Mononuclear cell (primary cell): Measurements from ENCODE around the gene SLC16A12. TPM values are rescaled to one million over a fixed set of nuclear protein-coding genes. Genes with fewer than 3 reads are reported as not detected.

Experiments
- H3K27me3 ChIP-seq: 2 replicates; pipeline ENCODE4 v1.6.0; 2011; ENCODE audit warnings: low read length, control low read depth; ENCODE audit not compliant: insufficient read depth
- H3K4me1 ChIP-seq: 2 replicates; pipeline ENCODE4 v1.5.1; 2011; ENCODE audit warnings: mild to moderate bottlenecking, low read length, control low read depth; ENCODE audit not compliant: insufficient read depth
- H3K4me3 ChIP-seq: 2 replicates; pipeline ENCODE4 v1.5.1; 2011; ENCODE audit warnings: mild to moderate bottlenecking, low read length, moderate library complexity
- H3K9me3 ChIP-seq: 2 replicates; pipeline ENCODE4 v1.5.1; 2011; ENCODE audit warnings: low read depth, mild to moderate bottlenecking, control low read depth, low read length
- total RNA-seq: library from RNA; depleted of rRNA; stranded (reverse); fragments of >200 nt; gene quantifications from one replicate; pipeline ENCODE4 v1.2.3, GENCODE V29; 2012

The SLC16A12 gene
- total RNA-seq, 1 donor = not detected

DNA sequence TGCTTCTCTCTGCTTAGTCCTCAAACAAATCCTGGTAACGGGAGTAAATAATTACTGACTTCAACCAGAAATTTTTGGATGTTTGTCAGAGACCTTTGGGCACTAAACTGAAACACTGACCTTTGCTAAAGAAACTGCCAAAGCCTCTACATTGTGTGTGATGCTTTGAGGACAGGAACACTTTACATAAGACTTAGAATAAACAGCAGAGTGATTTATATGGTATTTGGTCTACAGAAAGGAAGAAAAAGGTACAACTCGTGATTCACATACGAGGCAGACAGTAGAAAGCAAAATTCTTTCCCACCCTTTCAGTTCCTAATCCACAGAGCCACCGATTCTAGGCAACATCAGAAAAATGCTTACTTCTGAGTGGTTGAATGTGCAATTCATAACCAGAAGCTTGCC lies 59.8 kb downstream of the SLC16A12 start:
- Histone ChIP-seq H3K4me1 (peaks cover 4% of the 10 kb centered on the region), H3K27me3 (no peaks in the 10 kb centered on the region), H3K9me3 (no peaks in the 10 kb centered on the region), H3K4me3 (no peak overlapping the region)

DNA sequence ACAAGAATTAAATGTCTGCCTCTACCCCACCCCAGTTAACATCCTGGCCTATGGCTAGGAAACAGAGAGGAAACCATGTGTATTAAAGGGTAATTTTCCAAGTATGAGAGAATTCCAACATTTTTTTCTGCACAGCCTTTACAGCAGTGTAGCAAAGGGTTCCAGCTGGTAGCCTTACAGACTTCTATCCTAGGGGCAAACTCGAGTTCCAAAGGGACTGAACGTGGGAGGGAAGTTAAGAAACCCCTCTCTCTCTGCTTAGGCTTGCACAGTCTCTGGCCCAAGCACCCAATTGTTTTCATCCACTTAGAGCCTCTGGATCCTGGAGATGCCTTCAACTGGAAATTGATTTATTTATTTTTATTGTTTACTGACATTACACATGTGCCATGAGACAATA lies 60.3 kb downstream of the SLC16A12 start:
- Histone ChIP-seq H3K4me1 (peaks cover 4% of the 10 kb centered on the region), H3K27me3 (no peaks in the 10 kb centered on the region), H3K4me3 (no peak overlapping the region), H3K9me3 (no peaks in the 10 kb centered on the region)

DNA sequence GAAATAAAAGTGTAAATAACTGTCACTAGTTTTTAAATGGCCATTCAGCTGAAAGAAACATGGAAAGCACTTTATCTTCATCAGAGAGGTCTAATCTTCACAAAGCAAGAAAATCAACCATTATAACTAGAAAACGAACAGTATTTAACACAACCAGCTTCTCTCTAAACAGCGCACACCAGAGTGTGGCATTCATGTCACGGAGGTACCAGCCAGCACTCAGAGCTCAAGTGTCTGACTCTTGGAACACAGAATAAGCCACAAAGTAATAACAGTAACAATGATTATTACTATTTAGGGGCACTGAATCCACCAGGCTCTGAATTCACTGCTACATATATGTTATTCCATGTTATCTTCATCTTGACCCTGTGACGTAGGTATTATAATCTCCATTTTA lies 60.9 kb downstream of the SLC16A12 start:
- H3K27me3 ChIP-seq = no peaks in the 10 kb centered on the region
- H3K9me3 ChIP-seq = no peaks in the 10 kb centered on the region
- H3K4me3 ChIP-seq = no peak overlapping the region

DNA sequence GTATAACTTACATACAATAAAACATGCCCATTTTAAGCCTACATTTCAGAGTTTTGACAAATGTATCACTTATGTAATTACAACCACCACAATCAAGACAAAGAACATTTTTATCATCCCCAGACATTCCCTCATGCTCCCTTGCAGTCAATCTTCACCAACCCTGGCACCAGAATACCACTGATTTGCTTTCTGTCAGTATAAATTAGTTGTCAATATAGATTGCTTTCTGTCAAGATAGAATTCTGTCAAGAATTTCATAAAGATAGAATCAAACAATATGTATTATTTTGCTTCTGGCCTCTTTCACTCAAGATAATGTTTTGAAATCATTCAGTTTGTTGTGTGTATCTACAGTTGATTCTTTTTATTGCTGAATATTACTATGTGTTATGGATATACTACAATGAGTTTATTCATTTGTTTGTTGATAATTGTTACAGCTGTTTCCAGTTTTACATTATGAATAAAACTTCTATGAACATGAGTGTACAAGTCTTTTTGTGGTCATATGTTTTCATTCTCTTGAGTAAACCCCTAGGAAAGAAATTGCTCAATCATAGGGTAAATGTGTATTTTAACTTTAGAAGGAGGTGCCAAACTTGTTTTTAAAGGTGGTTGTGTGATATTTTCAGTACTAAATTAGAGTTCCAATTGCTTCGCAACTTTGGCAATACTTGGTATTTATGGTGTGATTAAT lies 64.1 kb downstream of the SLC16A12 start:
- no peaks in the 10 kb centered on the region for H3K27me3 ChIP-seq
- no peaks in the 10 kb centered on the region for H3K4me1 ChIP-seq
- H3K4me3 ChIP-seq = no peak overlapping the region
- H3K9me3 ChIP-seq = no peaks in the 10 kb centered on the region

More for the DNA sequence above, 60.9 kb downstream of the SLC16A12 start:
- peaks cover 4% of the 10 kb centered on the region for H3K4me1 ChIP-seq

DNA sequence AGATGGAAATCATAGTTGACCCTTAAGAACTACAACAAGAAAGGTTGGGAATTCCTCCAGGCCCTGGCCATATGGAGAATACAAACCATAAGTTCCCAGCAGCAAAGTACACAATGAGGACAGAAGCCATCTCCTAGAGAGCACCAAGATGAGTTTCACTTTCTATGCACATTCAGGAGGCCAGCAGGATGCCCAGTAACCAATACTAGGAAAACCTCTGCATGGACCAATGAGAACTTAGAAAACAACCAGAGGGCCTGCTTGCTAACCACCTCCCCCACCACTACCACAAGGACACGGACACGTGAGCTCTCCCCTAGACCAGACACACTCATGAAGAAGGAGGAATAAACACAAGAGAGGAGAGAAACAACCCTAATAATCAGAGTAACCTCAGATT lies 64.8 kb downstream of the SLC16A12 start:
- no peaks in the 10 kb centered on the region for H3K4me1 ChIP-seq

DNA sequence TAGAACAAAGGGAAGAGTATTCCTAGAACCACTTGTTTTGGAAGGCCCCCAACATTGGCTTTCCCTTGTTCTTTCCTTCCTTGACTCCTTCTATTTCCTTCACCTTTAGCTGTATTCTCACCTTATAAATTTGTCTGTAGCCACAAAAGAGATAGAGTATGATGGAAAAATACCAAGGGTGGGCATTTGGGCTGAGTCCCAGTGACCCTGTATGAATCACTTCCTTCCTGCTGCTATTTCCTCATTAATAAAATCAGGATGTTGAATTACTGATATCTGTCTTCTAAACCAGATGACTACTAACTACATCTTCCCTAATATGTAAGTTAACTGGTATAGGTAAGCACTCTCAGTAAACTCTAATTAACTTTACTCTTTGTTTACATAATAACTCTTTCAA lies 65.9 kb downstream of the SLC16A12 start:
- H3K27me3 ChIP-seq = no peaks in the 10 kb centered on the region
- no peaks in the 10 kb centered on the region for H3K9me3 ChIP-seq
- no peak overlapping the region for H3K4me3 ChIP-seq
- no peaks in the 10 kb centered on the region for H3K4me1 ChIP-seq

More for the DNA sequence above, 64.8 kb downstream of the SLC16A12 start:
- no peaks in the 10 kb centered on the region for H3K9me3 ChIP-seq
- no peaks in the 10 kb centered on the region for H3K27me3 ChIP-seq
- H3K4me3 ChIP-seq = no peak overlapping the region

DNA sequence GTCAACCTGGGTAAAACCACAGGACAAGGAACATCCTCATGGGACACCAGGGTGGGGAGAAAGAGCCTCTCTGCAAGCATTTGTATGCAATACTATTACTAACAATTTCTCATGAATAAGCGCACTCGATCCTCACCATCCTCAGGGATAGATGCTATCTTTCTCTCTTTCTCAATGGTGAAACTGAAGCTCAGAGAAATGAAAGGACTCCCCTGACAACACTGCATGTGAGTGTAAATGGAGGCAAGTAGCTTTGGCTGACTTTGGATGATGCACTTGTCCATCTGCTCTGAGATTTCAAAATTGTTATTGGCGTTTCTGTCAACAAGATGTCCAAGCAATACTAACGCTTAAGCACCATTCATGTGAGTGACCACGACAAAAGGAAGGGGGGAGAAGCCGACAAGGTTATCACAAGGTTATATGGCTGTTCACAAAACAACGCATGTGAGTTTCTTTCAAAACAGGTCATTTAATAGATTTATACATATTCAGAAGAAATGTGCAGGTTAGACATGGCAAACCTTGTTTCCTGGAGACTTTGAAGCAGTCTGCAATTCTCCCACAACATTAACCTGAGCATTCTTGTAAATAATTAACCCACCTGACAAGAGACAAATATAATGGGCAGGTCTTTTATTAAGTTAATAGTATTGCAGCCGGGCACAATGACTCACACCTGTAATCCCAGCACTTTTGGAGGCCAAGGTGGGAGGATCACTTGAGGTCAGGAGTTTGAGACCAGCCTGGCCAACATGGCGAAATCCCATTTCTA lies 67.0 kb downstream of the SLC16A12 start:
- Histone ChIP-seq H3K4me3 (no peak overlapping the region), H3K4me1 (no peaks in the 10 kb centered on the region), H3K27me3 (no peaks in the 10 kb centered on the region), H3K9me3 (no peaks in the 10 kb centered on the region)

DNA sequence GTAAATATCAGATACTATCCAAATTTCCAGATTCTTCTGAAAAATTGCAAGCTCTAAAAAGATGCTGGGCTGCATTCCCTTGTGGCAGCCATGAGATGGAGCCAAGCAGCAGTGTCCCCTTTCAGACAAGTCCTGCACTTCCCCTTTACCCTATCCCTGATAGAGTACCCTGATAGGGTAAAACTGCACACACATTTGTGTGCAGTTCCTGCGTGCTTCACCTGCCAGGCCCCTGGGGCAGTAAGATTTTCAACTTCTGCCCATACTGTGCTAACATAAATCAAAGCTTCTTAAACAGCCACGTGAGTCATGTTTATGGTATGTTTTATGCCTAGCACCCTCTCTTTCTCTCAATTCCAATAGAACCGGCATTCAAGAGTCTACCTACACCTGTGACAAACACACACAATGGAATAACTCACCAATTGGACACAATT lies 68.8 kb downstream of the SLC16A12 start:
- H3K9me3 ChIP-seq = no peaks in the 10 kb centered on the region
- H3K4me3 ChIP-seq = no peak overlapping the region
- H3K27me3 ChIP-seq = no peaks in the 10 kb centered on the region
- no peaks in the 10 kb centered on the region for H3K4me1 ChIP-seq

DNA sequence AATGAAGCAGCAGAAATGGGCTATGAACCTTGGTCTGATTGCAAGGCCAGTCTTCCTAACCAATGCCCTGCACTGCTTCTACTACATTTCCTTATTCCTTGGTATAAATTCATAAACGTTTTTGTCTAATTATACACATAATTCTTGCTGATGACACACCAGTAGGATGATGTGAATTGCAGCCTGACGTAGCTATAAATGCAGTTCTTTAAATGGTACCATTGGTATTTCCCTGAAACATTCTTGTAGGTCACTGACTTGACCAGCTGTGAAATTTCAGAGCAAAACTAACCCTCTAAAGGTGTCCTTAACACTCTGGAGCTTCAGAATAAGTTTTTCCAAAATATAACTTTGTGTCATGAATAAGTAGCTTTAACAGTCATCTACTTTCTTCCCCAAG lies 70.2 kb downstream of the SLC16A12 start:
- H3K27me3 ChIP-seq = no peaks in the 10 kb centered on the region
- no peak overlapping the region for H3K4me3 ChIP-seq
- H3K9me3 ChIP-seq = no peaks in the 10 kb centered on the region
- H3K4me1 ChIP-seq = no peaks in the 10 kb centered on the region

DNA sequence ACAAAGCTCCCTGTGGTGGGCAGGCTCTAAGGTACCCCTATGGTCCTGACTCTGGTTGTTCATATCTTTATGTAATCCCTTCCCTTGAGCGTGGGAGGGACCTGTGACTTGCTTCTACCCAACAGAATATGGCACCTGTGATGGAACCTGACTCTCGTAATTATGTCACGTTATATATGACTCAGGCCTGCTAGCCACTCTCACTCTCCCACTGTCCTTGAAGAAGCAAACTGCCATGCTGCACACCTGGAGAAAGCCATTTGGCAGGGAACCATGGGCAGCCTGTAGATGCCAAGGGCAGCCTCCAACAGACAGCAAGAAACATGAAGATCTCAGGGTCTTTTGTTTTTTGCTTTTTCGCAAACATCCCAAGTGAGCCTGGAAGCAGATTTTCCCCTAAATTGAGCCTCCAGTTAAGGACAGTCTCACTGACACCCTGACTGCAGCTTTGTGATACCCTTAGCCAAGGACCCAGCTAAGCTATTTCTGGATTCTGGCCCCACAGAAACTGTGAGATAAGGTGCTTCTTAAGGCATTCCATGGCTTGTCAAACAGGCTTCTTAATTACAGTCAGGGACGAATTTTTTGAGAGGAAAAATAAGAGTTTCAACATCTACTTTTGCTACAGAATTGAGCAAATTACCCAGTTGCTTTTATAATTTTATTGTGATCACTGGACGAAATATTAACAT lies 71.4 kb downstream of the SLC16A12 start:
- Histone ChIP-seq H3K4me1 (no peaks in the 10 kb centered on the region), H3K4me3 (no peak overlapping the region), H3K9me3 (no peaks in the 10 kb centered on the region), H3K27me3 (no peaks in the 10 kb centered on the region)

DNA sequence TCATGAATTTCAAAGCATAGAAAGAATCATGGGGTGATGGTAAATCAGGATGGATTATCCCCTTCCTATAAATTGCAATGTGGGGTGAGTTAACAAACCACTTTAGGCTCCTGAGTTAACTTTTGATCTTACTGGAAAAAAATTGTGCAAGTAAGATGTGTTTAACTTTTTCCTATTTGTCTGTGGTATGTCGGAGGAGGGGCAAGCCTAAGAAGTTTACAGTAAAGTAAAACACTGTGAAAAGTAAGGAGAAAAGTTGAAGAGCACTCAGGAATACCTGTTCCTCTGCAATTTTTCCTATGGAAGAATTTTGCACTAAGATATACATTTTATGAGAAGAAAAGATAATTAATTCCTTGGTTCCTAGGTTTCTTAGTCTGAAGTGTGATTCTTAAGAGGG lies 76.6 kb downstream of the SLC16A12 start:
- Histone ChIP-seq H3K4me1 (no peaks in the 10 kb centered on the region), H3K9me3 (no peaks in the 10 kb centered on the region), H3K4me3 (no peak overlapping the region), H3K27me3 (no peaks in the 10 kb centered on the region)

DNA sequence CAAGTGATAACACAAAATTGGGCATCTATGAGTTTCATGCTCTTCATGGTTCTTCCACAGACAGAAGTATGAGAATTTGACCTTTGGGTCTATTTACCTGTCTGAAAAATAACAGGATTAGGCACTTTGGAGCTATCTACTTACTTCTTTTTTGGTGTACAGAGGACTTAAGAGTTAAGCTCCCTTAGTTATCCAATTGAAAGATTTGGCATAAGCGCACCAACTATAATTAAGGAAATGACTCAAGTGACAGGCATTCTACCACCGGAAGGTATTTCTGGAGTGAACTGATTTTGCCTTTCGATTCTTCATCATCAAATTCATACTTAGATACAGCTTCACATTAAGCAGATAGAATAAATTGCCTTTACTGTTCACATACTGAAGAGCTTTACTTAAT lies 77.1 kb downstream of the SLC16A12 start:
- H3K4me1 ChIP-seq = no peaks in the 10 kb centered on the region
- H3K27me3 ChIP-seq = no peaks in the 10 kb centered on the region
- H3K9me3 ChIP-seq = no peaks in the 10 kb centered on the region
- no peak overlapping the region for H3K4me3 ChIP-seq

DNA sequence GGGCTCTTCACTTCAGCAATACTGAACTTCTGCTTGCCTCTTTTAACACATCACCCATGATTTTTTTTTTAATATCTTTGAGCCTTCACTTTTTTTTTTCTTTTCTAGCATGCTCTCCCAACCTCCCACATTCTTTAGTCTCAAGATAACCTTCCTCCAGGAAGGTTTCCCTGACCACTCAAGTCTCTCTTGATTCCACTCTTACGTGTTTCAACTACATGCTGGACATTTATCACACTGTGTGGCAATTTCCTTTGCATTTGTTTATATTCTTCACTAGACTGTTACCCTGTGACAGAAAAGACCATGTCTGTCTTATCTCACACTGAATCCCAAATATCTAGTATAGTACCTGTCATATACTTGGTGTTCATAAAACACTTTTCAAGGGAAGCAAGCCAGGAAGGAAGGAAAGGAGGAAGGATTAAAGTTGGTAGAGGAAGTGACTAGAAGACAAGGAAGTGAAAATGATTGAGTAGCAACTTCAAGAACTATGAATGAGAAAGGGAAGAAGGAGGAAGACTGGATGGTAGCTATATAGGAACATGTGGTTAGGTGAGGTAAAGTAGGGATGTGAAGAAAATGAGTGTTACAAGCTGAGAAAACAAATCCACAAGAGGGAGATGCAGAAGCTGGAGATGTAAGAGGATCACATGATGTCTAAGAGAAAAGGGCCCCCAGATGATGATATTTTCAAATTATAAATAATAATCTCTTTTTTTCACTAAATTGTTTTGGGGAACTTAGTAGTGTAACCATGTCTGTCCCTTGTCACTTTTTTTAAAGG lies 80.6 kb downstream of the SLC16A12 start:
- no peaks in the 10 kb centered on the region for H3K9me3 ChIP-seq
- no peak overlapping the region for H3K4me3 ChIP-seq

DNA sequence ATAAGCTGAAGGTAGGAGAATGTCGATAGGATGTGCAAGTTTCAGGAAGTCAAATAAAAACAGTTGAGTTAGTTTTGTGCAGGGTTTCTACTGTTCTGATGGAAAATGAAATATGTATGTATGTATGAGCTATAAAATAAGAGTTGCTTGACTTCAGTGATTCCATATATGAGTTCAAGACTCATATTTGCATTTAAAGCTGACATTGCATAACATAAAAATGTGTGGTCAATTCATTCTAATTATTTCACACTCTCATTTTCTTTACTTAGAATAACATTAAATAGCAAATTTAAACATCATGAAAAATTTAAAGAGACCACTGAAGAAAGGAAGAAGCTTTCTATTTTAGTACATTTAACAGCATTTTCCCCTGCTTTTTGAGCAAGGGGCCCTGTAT lies 83.2 kb downstream of the SLC16A12 start:
- no peaks in the 10 kb centered on the region for H3K27me3 ChIP-seq
- H3K4me3 ChIP-seq = no peak overlapping the region
- no peaks in the 10 kb centered on the region for H3K4me1 ChIP-seq
- H3K9me3 ChIP-seq = no peaks in the 10 kb centered on the region

More for the DNA sequence above, 80.6 kb downstream of the SLC16A12 start:
- no peaks in the 10 kb centered on the region for H3K27me3 ChIP-seq
- H3K4me1 ChIP-seq = no peaks in the 10 kb centered on the region

DNA sequence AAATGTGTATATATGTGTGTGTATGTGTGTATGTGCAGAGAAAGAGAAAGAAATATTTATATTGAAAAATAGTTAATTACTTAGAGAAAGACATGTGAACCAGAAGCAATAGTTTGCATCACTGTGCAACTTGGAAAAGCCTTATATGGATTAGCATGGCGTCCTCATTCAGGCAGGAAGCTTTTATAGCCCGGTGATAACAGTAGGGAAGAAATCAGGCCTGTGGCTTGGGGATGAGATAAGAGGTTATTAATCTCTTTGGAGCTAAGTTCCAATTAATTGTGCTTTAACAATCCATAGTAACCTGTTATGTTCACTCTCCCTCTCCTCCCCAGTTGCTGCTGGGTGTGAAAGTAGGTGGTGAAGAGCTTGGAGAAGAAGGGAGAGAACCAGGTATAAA lies 84.5 kb downstream of the SLC16A12 start:
- no peaks in the 10 kb centered on the region for H3K27me3 ChIP-seq
- no peak overlapping the region for H3K4me3 ChIP-seq
- no peaks in the 10 kb centered on the region for H3K4me1 ChIP-seq
- no peaks in the 10 kb centered on the region for H3K9me3 ChIP-seq
